ENCODE data around the gene C19orf47.
"Not testable (repeated sequence)": the region's sequence is repeated elsewhere in the genome, so short reads cannot be mapped to it uniquely, and the experiment has no call there.

C19orf47 gene

GRCh38 chr19:40374084-40374483 is 25.9 kb upstream of the C19orf47 start:
- DNase-seq: no peak

DNA sequence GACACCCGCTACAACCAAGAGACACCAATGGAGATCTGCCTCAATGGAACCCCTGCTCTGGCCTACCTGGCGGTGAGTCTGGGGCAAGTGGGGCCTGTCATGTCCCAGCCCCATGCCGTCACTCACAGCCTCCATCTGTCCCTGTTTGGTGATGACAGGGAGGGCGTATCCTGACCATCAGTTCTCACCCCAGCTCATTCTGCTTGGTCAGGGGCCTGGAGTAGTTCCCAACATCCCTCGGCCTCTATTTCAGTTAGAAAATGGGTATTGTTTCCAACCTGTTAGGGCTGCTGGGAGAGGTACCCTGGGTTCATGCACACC is 23.6 kb upstream of the C19orf47 start:
- DNase-seq: no peak

GRCh38 chr19:40370997-40371801 is 23.0 kb upstream of the C19orf47 start:
- no peak for DNase-seq

DNA sequence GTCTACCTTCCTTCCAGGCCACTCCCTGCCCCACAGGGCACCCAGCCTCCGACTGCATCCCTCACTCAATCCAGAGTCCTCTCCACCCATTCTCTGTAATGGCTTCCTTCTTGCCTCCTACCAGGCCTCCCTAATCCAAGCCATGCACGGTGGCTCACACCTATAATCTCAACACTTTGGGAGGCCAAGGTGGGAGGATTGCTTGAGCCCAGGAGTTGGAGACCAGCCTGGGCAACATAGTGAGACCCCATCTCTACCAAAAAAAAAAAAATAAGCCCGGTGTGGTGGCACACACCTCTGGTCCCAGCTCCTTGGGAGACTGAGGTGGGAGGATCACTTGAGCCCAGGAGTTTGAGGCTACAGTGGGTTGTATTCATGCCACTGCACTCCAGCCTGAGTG is 22.1 kb upstream of the C19orf47 start:
- DNase-seq: not testable (repeated sequence)

DNA sequence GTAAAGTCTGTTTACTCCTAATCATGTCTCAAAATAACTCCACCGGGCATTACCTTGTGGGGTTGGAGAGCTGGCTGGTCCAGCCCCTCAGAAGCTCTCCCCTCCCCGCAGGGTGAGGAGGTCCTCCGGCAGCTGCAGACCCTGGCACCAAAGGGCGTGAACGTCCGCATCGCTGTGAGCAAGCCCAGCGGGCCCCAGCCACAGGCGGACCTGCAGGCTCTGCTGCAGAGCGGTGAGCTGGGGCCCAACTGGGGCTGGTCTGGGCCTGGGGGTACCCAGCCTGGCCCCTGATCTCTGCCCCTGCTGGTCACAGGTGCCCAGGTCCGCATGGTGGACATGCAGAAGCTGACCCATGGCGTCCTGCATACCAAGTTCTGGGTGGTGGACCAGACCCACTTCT is 21.6 kb upstream of the C19orf47 start:
- DNase-seq: no peak

DNA sequence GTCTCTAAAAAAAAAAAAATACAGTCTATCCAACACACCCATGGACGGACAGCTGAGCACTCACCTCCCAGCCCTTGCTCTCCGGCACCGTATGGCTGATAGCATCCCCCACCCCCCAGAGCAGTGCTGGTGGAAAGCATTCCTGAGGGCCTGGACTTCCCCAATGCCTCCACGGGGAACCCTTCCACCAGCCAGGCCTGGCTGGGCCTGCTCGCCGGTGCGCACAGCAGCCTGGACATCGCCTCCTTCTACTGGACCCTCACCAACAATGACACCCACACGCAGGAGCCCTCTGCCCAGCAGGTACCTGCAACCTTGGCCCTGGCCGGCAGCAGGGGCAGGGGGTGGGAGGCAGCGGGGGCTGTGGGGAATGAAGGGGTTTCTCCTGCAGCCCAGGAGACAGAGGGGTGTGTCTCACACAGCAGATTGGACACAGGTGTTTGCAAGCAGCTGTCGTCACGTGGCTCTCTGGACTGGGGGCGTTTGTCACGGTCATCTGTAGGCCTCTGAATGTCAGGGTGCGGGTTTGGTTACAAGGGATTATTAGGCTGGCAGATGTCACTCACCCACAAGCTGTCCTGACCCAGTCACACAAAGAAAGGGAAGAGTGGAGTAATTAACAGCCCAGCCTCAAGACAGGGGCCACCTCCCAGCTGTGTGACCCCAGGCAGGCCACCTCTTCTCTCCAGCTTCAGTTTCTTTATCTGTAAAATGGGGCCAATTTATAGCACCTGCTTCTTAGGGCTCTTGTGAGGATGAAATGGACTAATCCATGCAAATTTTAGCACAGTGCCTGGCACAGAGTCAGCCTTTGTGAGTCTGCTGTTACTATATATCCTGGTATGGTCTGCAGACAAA is 19.6 kb upstream of the C19orf47 start:
- DNase-seq: no peak

DNA sequence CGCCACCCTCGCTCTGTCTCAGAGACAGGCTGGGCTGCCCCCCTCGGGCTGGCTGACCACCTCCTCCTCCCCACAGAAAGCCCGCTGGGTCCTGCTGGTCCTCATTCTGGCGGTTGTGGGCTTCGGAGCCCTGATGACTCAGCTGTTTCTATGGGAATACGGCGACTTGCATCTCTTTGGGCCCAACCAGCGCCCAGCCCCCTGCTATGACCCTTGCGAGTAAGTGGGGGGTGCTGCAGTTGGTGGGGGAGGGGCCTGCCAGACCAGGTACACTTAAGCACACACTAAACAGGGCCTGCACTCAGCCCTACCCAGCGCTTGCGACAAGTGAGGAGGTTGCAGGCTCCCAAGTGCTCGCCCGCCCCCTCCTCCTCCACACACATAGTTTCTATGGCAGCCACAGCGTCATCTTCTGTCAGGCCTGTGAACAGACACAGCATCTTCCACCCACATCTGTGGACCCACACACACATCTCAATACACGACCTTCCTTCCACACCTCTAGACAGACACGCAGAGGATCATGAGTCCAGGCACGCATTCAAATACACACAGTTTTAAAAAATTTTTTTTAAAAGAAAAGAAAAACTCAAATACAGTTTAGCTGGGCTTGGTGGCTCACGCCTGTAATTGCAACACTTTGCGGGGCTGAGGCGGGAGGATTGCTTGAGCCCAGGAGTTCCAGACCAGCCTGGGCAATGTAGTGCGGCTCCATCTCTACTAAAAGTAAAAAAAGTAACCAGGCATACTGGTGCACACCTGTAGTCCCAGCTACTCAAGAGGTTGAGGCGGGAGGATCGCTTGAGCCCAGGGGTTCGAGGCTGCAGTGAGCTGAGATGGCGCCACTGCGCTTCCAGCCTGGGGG is 18.7 kb upstream of the C19orf47 start:
- peak; percentile 57 for DNase-seq

GRCh38 chr19:40365613-40366401 is 17.6 kb upstream of the C19orf47 start:
- DNase-seq: peak; percentile 74

DNA sequence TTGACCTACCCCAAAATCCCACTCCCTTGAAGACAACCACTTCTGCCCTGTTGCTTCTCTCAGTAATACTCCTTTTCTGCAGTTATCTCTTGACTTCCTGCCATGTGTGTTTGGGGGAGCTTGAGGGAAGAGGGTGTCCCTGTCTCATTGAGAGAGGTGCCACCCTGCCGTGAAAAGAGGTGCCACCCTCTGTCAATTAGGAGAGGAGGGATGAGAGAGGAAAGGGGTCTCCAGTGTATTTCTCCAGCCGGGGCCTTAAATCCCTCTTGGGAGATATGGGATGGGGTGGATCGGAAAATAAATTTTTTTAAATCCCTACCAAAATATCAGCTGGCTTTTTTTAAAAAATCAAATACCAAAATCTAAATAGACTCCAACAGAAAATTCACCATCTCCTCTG is 16.8 kb upstream of the C19orf47 start:
- no peak for DNase-seq

- no peak for DNase-seq
Observed at GRCh38 chr19:40363069-40363468, 14.9 kb upstream of the C19orf47 start.

DNA sequence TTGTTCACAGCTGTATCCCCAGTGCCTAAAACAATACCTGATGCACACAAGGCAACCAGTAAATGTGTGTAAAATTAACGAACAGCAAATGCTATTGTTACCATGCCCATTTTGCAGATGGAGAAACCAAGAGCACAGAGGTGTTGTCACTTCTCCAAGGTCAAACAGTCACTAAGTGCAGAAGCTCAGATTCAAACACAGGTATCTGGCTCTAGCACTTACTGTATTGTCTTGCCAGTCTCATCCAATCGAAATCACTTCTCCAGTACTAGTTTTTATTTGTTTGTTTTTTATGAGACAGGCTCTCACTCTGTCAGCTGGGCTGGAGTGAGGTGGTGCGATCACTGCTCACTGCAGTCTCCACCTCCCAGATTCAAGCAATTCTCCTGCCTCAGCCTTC is 14.0 kb upstream of the C19orf47 start:
- no peak for DNase-seq

GRCh38 chr19:40360708-40361241 is 12.6 kb upstream of the C19orf47 start:
- DNase-seq: no peak

DNA sequence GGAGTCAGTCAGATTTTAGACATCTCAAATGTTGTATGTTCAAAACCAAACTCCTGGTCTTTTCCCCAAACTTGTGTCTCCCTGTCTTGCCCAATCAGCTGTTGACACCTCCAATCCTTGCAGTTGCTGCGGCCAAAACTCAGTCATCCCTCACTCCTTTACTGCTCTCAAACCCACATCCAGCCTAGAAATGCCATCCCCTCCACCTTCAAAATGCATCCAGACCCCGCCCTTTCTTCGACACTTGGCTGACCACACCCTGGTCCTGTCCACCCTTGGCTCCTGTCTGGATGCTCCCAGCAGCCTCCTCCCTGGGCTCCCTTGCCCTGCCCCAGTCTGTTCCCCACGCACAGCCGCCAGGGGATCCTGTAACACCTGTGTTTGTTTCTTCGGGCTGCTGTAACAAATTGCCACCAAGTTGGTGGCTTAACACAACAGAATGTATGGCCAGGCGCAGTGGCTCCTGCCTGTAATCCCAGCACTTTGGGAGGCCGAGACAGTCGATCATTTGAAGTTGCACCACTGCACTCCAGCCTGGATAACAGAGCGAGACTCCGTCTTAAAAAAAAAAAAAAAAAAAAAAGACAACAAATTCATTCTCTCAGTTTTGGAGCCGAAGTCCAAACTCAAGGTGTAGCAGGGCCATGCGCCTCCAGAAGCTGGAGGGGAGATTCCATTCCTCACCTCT is 12.0 kb upstream of the C19orf47 start:
- no peak for DNase-seq

- no peak for DNase-seq
Observed at GRCh38 chr19:40358773-40359172, 10.6 kb upstream of the C19orf47 start.

GRCh38 chr19:40357640-40358039 is 9.4 kb upstream of the C19orf47 start:
- peak; percentile 31 for DNase-seq

DNA sequence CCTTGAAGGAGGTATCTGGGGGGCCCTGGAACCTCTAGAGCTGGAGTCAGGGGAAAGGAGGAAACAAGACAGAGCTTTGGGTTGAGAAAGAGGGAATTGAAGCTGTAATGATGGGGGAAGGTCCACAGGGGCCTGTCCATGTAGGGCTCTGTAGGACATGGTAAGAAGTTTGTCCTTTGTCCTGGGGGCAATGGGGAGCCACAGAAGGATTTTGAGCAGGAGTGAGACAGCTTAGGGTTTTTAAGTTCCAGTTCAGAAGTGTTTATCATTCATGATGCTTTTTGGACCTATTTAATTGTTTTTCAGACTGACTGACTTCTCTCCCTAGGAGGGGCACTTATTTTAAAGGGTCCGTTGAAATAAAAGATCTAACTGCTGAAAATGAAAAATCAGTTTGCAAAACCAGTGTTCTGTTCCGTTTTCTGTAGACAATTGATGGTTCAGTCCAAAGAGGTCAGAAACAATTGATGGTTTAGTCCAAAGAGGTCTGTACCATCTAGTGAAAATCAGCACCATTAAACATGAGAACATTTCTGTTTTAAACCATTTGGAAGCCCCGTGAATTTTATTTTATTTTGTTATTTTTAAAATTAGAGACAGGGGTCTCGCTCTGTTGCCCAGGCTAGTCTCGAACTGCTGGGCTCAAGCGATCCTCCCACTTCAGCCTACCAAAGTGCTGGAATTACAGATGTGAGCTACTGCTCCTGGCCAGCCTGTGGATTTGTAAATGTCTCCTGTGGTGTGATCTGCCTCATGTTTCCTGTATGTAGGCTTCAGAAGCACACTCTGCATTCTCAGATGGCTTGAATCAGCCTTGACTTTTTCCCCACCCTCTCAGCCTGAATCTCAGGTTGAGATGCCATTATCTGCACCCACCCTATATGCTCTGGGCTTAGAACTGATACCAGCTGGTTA is 8.7 kb upstream of the C19orf47 start:
- DNase-seq: peak; percentile 35

DNA sequence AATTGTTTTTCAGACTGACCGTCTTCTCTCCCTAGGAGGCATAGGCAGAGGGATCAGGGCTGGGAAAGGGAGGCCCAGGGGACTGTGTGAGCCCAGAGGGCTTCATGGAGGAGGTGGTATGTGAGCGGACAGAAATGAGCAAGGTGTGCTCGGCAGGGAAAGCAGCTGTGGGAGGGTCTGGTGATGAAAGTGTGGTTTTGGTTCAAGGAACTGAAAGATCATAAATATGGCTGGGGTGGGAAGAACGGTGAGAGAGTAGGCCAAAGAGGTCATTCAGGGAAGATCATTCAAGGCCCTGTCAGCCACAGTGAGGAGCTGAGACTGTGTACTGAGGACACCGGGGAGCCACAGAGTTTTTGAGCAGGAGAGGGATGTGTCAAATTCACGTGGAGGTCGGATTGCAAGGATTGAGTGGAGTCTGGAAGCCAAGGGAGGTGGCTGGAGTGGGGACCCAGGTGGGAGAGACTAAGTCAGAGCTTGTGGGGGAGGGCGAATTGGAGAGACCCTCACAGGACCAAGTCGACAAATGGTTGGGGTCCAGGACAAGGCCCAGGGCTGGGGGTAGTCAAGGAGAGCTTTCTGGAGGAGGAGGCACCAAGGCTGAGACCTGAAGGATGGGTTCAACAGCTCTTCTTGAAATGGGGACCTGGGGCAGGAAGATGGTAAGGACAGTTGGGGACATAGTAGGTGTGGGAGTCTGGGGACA is 7.9 kb upstream of the C19orf47 start:
- no peak for DNase-seq

DNA sequence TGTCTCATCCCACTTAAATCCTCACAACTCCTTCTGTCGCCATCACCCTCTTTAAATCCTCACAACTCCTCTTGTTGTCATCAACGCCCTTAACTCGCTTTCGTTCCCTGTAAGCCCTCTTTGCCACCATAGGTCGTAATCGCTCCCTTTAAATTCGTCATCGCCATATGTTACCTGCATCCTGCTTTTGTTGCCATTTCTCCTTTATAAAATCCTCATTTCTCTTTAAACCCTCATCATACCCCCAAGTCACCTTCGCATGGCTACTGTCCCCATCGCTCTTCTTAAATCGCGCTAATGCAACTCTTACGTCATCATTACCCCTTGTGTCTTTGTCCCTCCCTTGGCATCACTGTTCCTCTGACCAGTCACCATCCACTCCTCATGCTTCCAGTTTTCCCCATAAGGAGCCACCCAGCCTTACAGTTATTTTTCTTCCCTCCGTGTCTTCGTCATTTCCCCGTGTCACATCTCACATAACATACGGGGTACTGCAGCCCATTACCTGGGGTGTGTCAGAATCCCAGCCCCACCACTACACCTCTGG is 837 bp upstream of the C19orf47 start:
- peak; percentile 37 for DNase-seq

DNA sequence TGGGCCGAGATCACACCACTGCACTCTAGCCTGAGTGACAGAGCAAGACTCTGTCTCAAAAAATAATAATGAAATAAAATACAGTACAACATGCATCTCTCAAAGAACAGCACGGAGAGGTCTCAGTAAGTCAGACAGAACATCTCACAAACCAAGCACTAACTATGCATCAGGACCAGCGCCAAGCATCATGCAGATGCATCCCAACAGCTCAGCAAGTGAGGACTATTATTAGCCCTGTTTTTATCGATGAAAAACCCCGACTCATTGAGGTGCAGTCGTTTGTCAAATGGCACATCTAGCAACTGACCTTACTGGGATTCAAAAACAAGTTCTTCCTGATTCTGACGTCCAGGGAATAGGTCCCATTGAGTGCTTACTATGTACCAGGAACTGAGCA is 3.8 kb downstream of the C19orf47 start:
- no peak for DNase-seq

Data from fibroblast of skin of right biceps (primary cell).